Stimulated activated CD8-positive, alpha-beta memory T cell treated with anti-CD3 and anti-CD28 coated beads, Interleukin-15, amount 100 ng/mL, for 48 hours (primary cell): ENCODE data around the gene ATXN1.
"Not testable (repeated sequence)": the region's sequence is repeated elsewhere in the genome, so short reads cannot be mapped to it uniquely, and the experiment has no call there.

ENCODE experiments used
- DNase-seq, 2 donors: peaks; one replicate each; pipeline ENCODE4 v3.0.0-alpha.2; 2020; ENCODE audit warnings: low read depth in 2 of 2

The ATXN1 gene

DNA sequence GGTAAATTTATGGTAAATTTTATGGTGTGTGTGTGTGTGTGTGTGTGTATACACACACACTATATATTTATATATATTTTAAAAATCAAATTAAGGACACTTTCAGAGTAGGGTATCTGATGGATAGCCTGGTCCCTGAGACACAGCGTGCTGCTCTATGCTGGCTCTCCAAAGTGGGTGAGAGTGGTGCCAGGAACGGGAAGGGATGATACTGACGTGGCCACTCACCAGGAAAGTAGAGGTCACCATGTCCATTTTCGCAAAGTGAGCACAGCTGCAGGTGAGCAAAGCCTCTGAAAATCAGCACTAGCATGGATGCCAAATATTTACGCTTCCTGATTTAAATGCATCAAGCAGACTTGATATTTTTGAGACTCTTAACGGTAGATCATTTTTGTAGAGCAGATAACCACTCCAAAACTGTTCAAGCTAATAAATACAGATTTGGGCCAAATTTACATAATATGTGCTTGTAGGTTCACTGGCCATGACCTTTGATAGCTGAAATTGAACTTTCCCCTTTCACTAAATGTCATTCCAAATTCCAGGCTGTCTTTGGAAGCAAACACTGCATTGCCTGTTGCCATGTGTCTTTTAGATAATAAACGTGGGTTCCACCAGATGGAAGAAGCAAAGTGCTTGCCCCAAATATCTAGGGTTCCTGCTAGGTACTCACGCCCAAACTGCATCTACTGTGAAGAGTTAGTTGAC, 116.6 kb downstream of the ATXN1 start:
- no peak for DNase-seq

DNA sequence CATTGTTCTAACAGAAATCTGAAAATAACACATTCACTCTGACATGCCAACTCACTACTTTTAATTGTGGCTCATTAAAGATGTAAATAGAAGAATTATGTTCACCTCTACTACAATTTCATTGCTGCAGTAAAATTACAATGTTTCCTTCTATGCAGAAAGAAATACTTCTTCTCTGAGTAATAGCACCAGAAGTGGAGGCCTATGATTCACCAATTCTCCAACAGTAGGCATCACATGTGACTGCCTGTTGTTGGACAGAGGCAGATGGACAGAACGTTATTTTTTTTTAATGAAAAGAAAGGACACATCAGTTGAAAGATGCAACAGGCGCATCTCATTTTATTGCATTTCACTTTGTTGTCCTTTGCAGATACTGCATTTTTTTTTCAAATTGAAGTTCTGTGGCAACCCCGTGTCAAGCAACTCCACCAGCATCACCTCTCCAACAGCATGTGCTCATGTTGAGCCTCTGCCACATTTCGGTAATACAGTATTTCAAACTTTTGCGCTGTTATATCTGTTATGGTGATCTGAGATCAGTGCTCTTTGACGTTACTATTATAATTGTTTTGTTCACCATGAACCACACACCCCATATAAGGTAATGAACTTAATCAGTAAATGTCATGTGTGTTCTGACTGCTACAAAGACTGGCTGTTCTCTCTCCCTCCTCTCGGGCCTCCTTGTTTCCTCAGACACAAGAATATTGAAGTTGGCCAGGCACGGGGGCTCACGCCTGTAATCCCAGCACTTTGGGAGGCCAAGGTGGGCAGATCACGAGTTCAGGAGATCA, 121.4 kb downstream of the ATXN1 start:
- DNase-seq, result no peak

DNA sequence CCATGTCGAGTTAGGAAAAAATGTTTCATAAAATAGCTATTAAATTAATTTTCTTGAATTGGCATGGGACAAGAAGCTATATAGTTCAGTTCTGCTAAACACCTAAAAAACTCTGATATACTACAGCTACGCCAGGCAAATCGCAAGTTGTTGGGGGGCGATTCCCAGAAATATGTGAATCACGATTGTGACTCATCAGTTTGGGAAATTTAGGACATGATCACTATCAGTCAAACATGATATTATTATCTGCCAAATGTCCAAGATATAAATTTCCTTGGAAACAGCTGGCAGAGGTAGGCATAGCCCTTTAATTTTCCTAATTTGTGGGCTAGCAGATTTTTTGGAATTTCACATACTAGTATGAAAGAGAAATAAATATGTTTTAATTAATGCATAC, 123.6 kb downstream of the ATXN1 start:
- no peak for DNase-seq

DNA sequence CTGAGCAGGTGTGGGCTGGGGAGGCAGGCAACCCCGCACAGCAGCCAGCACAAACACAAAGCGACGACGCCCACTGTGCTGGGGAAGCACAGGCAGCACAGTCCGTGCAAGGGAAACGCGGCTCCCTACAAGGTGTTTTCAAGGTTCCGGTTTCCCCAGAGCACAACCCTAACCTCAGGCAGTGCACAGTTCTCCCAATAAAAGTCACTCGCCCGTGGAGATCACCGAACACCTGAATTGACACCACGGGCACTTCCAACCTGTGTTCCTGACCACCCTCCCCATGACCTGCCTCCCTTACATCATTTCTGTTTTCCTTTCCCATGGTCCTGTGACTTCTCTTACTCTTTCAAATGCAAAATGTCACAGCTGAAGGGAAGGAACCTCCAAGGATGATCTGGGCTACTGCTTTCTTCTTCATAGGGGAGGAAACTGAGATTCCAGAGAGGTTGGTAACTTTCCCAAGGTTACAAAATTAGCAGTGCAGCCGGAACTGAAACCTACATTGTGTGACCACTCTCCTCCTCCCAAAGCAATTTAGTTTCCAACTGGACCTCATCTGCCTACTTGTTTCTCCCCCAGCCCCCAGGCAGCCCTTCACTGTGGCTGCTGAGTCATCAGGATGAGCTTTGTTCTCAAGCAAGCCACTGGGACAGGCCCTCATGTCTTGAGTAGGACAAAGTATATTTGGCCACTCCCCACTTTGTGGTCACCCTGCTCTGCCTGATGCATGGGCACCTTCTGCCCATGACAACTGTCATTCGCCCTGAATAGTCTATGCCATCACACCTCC, 125.3 kb downstream of the ATXN1 start:
- no peak for DNase-seq

DNA sequence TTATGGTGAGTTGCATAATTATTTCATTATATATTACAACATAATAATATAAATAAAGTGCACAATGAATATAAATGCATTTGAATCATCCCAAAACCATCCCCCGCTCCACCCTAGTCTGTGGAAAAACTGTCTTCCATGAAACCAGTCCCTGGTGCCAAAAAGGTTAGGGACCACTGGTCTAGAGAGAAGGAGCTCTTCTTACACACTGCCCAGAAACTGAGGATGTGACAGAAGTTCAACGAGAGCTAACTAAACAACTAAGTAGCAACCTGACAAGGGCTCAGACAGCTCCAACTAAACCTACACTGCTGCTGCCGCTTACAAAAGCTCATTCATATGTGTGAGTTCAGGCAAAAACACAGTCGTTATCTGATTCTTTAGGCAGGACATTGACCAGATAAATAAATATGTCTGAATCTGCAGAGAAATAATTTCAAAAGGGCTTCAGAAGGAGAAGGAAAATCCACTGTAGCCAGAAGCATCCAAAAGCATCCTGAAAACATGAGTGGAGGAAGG, 125.9 kb downstream of the ATXN1 start:
- no peak for DNase-seq

DNA sequence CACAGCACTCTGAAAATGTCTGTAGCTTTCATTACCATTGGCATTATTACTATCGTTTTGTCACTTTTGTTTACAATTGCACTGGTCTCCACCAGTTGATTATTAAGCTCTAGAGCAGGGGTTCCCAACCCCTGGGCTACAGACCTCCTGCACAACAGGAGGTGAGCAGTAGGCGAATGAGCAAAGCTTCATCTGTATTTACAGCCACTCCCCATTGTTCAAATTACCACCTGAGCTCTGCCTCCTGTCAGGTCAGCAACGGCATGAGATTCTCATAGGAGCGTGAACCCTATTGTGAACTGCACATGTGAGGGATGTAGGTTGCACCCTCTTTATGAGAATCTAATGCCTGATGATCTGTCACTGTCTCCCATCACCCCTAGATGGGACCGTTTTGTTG, 126.4 kb downstream of the ATXN1 start:
- DNase-seq, result no peak

DNA sequence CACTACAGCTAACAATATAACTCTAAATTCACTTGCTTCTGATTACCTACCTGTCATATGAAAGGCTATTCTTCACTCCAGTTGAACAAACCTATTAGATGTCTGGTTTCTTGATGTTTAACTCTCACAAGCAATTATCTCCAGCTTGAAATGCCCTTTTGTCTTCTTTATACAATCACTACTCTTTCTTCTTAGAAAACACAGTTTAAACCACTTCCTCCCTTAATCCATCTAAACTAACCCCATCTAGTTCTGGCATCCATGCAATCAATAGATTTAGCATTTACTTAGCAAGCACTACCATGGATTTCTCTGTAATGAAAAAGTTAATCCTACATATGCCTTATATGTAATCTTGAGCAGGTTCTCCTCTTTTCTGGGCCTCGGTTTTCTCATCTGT, 127.3 kb downstream of the ATXN1 start:
- DNase-seq, result no peak

DNA sequence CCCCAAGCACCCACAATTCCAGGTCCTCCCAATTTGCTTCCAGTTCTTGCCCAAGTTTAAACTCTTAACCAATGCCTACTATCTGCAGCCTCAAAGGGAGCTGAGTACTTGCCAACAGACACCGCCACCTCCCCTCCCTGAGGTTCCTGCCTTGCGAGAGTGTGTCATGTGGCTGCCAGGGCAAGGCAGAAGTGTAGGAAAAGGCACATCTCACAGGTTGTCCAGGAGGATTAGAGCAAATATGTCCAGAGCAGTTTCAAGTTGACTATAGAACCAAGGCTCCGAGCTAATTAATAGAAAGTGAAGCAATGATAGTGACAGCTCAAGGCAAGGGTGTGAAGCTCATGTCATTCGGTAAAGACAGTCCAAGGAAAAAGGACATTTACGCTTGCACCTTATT, 127.8 kb downstream of the ATXN1 start:
- no peak for DNase-seq

DNA sequence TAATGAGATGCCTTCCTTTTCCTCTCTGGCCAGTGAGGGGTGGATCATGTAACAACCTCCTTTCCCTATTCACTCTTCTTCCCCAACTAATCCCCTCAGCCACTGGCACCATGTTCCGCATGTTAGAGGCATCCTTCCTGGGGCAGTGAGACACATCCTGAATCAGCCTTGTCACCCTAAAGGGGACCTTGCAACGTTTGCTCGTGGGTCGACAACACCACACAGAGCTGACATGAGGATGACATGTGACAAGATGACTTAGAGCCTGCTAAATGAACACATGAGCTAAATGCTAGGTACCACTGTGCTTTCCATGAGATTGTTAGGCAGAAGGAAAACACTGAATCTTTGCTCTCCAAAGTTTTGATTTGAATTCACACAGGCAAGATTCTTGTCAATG, 129.2 kb downstream of the ATXN1 start:
- DNase-seq, result no peak

DNA sequence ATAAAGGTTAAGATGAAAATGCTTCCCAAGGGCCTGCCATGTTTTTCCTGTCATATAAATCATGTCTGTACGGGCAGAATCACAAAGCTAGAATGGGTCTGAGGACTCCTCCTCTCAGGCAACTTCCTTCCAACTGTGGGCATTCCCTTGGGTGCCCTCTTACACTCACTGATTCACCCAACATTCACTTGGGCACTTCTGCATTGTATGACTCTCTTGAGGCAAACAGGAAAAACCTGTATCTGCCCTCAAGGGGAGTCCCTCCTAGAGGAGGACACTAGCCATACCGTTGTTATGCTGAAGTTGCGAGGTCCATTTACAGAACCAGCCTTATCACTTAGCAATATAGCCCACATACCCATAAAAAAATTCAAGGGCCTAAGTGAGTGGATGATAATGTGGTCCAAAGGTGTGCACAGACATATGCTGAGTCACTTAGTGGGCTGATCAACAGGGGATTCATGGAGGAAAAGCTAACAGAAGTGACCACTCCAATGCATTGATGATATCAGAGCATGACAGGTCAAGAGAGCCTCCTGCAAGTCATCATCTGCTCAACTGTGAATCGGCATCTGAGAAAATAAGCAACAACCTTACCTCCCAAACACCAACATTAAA, 131.1 kb downstream of the ATXN1 start:
- DNase-seq, result no peak

DNA sequence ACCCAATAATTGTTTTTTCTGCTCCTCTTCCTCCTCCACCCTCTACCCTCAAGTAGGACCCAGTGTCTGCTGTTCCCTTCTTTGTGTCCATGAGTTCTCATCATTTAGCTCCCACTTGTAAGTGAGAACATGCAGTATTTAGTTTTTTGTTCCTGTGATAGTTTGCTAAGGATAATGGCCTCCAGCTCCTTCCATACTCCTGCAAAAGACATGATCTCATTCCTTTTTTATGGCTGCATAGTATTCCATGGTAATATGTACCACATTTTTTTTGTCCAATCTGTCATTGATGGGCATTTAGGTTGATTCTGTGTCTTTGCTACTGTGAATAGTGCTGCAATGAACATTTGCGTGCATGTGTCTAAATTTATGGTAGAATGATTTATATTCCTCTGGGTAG, 132.7 kb downstream of the ATXN1 start:
- DNase-seq, result not testable (repeated sequence)

DNA sequence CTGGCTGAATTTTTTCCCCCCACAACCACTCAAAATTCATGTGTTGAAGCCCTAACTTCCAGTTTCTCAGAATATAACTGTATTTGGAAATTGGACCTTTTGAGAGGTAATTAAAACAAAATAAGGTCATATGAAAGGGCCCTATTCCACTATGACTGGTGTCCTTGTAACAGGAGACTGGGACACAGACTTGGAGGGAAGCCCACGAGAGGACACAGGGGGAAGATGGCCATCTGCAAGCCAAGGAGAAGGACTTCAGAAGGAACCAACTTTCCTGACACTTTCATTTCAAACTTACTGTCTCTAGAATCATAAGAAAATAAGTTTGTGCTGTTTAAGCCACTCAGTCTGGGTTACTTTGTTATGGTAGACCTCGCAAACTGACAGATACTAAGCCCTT, 134.6 kb downstream of the ATXN1 start:
- DNase-seq, result no peak

DNA sequence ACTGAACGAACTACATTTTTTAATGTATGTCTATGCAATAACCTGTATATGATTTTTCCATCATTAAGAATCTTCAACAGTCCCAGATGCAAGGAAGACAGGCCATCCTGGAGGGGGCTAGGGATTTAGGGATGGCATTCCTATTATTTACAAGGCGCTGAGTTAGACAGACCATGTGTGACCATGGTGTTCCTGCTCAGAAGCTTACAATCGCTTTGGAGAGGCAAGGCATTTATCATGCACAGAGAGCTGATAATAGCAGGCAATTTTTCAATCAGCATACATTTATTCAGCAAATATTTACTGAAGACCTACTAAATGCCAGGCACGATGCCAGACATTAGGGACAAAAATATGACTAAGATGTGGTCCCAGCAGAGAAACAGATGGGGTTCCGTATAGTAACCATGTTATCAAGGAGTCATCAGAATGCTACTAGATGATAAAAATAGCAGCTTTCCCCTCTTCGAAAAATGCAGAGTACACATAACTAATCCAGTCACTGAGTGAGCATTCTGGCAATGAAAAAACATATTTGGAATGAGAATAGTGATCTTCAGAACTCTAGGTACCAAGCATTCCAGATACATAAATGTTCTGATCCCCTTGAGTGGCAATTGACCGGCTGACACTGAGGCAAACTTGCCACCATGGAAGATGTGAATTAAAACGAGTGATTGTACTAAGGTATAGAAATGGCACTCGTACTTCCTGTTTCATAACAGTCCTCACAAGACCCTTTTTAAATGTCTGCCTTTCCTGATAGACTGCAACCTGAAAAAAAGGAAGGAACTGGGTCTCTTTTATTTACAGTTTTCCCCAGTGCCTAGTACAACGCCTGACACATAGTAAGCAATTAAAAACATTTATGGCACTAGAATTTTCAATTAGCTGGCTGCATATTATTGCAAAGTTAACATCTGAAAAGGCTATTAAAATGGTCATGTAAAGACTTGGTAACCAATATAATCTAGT, 135.7 kb downstream of the ATXN1 start:
- no peak for DNase-seq

DNA sequence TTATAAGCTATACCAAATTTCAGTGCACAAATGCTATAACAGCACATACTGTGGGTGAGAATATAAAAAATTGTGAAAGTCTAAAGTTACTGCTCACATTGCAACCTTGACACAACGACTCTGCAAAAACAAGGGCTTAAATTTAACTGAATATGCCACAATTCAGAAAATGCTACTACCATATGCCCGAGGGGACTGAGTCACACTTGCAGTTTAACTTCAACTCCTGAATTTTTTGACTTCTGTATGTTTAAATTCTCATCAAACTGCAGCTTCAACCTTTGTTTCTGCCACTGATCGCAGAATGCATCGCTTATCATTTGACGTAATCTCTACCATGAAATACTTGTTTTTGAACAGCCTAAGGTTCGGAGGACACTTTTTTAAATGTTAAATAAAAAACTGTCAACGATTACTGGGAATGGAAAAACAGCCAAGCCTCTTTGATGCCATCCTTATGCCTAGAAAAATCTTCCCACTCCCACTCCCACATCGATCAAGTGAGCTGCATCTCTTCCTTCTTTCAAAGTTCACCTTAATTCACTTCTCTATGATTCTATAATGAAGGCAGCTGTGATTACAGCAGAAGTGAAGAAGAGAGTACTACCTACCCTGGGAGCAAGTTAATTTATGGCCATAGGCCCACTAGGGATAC, 136.5 kb downstream of the ATXN1 start:
- DNase-seq, result no peak

DNA sequence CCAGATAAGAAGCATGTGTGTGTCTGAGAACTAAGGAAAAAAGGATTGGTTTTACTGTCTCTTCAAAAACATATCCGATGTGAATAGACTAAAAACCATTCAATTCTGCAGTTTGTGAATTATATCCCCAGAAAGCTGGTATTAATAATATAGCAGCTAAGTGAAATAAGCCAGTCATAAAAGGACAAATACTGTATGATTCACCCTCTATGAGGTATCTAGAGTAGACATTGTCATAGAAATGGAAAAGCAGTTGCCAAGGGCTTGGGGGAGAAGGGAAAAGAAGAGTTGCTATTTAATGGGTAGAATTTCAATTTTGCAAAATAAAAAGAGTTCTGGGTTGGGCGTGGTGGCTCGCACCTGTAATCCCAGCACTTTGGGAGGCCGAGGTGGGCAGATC, 137.5 kb downstream of the ATXN1 start:
- DNase-seq, result no peak

DNA sequence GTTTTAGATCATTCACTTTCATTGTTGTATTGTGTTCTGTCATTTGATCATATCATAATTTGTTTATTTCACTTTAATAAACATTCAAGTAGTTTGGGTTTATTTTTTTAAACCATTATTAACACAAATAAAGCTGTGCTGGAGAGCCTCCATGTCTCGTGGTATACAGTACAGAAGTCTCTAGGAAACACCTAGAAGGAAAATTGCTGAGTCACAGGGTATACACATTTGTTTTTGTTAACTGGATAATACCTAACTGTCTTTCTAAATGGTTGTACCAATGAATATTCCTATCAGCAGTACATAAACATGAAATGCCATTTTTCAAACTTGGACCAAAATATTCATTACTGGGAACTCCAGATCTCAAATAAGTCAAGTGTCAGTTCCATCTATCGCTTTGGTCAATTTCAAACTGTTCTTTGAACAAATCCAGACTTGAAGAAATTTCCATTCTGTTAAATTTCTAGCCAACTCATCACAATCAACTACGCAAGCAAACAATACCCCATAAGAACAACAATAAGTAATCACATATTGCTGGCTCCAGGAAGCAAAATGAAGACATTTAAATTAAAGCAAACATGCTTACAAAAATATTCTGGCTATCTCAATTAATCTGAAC, 138.1 kb downstream of the ATXN1 start:
- no peak for DNase-seq

DNA sequence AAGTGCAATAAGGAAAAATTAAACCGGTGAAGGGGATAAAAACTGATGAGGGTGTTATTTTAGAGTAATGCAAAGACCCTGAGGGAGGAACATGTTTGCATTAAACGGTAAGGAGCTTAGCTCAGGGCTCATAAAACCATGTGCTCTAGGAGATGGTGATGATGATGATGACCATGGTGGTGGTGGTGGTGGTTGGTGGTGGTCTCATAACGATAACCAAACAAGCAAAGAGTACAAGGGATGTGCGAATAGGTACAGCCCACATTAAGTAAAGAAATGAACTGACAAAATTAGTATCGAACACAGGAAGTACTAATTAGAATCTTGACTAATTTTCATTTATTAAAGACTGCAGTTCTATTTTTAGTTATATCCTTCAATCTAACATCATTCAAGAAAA, 139.1 kb downstream of the ATXN1 start:
- no peak for DNase-seq

DNA sequence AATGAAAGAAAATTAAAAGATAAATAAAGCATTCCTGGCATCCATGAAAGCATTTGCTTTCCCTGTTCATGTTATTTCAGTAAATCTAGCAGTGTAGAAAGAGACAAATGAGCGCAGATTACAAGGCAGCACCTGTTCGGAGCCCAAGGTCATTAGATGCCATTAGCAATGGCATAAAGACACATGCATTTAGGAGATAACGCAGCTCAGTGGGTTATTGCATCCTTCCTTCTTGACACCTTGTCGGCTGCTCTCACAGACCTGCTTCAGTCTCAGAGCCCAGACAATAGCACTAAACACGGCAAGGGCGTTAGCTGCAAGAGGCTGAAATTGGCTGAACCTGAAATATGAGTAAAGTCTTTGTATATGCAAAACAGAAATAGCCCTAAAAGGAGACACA, 140.3 kb downstream of the ATXN1 start:
- no peak for DNase-seq

DNA sequence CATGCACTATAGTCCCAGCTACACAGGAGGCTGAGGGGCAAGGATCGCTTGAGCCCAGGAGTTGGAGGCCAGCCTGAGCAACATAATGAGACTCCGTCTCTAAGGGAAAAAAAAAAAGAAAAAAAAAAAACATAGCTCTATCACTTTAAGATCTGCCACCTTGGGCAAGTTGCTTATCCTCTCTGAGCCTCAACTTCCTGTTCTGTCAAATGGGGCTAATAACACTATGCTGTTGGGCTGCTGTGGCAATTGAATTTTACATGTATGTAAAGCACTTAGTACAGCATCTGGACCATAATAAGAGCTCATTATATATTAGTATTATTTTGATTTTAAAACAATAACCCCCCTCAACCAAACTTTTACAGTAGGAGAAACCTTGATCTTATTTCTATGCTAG, 141.5 kb downstream of the ATXN1 start:
- DNase-seq, result no peak

DNA sequence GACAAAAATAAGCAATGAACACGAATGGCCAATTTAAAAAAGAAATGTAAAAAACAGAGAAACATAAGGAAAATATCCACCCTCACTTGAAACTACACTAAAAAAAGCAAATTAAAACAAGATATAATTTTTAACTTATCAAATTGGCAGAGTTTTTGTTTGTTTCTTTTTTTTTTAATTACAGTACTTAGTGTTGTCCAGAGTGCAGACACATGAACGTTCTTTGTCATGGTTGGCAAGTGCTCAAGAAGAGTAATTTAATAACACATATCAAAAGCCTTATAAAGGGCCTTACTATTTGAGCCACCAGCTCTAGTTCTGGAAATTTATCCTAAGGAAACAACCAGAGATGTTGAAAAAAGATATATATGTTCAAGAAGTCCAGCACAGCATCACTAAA, 142.3 kb downstream of the ATXN1 start:
- no peak for DNase-seq
